NCI-H2171 (cell line): Measurements from ENCODE around the gene CLASRP.

Source experiments
- DNase-seq: peaks from one replicate; lab custom pipeline; 2025; lab: John Stamatoyannopoulos, UW

The CLASRP gene

DNA sequence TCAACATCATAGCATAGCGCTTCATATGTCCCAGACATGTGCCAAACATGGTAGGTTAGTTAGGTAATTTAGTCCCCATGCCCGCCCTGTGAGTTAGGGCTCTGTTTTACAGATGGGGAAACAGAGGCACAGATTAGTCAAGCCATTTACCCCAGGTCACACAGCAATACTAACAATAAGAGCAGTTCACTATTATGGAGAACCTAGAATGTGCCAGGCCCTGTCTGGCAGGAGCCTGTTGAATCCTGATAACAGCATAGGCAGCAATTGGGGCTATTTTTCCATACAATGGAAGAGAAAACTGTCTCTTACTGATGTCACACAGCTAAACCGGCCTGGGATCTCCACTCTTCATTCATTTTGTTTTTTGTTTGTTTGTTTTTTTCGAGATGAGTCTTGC, 47.6 kb downstream of the CLASRP start:
- DNase-seq: no peak

DNA sequence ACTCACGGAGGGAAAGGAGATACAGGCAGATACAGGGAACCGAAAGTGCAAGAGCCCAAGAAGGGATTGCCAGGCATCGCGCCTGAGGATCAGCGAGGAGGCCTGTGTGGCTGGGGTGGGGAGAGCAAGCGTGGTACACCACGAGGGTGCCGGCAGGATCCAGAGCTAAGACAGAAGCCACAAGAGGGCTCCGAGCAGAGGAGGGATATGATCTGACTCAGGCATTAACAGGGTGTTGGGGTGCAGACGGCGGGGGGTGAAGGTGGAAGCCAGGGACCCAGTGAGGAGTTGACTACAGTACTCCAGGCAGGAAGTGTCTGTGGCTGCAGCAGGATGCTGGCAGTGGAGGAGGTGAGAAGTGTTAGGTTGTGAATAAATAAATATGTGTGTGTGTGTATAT, 48.7 kb downstream of the CLASRP start:
- no peak for DNase-seq

DNA sequence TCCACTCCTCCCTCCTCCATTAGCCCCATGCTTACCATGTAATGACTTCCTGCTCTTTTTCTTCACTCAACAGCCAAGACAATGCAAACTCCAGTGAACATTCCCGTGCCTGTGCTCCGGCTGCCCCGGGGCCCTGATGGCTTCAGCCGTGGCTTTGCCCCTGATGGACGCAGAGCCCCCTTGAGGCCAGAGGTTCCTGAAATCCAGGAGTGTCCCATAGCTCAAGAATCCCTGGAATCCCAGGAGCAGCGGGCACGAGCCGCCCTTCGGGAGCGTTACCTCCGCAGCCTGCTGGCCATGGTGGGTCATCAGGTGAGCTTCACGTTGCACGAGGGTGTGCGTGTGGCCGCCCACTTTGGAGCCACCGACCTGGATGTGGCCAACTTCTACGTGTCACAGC, 51.2 kb downstream of the CLASRP start:
- no peak for DNase-seq

DNA sequence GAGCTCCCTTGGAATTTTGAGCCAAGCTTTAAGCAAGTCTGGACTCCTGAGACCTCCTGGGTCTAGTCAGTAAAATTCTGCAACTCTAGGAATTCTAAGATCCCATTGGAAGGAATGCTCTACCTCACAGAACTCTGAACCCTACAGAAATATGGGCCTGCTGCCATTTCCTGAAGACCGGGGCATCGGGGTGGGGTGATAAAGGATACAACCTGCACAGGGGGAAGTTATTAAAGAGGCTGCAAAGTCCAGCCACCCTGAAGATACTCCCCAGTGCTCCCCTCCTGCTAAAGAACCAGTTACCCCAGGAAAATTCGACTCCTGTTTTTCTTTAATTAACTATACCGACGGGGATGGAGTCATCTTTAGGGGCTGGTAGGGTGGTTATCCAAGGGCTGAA, 51.8 kb downstream of the CLASRP start:
- no peak for DNase-seq

DNA sequence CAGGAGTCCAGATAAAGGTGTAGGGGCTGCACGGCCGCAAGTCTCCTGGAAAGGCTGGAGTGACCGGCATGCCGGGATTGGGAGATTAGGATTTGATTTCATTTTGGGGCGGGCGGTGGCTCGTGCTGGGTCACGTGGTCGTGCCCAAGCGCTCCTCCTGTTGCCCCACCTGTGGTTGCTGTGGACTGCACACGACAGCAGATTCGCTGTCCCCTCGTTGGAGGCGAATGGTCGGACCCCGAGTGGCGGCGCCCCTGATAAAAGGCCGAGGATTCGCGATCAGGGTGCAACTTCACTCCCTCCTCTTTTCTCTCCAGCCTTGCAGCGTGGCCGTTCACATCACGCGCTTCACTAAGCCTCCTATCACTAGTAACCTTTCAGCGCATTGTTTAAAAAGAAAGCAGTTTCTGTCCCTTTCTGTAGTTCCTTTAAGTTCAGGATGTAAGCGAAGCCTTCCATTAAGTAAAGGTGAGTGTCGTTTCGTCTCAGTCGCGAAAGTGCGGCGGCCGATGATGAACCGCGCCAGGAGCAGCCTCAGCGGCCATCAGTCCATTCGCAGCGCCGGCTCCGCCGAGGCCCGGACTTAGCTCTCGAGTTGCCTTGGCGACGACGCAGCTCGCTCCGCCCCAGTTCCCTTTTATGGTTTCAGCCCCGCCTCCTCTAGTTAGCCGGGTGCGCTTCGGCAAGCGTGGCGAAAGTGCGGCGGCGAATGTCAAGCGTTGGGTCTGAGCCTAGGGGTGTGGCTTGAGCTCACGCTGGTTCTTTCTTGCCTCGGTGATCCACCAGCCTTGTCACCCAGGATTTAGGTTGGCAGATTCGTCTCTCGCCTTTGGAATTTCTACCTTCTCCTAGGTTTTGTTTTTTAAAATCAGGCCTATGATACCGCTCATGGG, 52.4 kb downstream of the CLASRP start:
- DNase-seq: peak; percentile 99

DNA sequence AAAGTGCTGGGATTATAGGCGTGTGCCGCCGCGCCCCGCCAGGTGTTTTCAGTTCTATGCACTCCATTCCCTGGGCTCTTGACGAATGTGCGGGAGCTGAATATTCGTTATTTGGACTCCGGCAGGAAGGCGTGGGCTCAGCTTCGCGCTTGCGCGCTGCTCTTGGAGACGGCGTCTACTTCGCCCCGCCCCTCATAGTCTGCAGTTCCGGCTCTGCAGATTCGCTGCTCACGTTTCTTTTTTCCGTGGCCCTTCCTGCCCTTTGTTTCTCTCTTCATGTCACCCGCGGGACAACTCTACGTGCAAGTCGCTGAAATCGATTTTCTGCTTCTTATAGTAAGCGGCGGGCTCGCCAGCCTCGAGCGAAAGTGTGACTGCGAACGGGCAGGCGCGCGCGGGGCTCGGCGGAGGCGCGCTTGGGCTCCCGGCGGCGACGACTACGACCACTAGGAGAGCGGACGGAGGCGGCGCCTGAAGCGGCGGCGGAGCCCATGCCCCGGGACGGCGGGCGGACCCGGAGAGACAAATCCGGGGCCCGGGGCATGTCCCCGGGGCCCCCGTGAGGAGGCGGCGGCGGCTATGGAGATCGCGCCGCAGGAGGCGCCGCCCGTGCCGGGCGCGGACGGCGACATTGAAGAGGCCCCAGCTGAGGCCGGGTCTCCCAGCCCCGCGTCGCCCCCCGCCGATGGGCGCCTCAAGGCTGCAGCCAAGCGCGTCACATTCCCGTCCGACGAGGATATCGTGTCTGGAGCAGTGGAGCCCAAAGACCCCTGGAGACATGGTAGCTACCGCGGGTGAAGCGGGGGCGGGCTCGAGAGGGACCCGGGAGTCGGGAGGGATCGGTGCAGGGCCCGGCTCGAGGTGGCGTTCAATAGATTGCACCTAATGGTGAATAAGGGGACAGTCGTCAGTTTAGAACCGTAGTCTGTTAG, 54.2 kb downstream of the CLASRP start, which contains the start of gene PPP1R37:
Gene PPP1R37 (plus strand): TSS at position 433 of the 932 bp plus-strand sequence. CDS start 147 bp downstream, at position 580.
- peak; percentile 97 for DNase-seq

DNA sequence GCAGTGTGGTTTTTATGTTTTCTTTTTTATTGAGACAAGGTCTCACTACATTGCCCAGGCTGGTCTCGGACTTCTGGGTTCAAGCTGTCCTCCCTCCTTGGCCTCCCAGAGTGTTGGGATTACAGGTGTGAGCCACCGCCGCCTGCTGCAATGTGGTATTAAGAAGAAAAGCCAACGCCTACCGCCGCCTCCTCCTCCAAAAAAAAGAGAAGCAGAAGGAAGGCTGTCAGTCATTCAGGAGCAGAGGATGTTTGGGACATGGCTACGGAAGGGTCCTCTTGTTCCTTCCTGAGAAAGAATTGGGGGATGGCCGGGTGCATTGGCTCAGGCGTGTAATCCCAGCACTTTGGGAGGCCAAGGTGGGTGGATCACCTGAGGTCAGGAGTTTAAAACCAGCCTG, 55.3 kb downstream of the CLASRP start:
- no peak for DNase-seq

DNA sequence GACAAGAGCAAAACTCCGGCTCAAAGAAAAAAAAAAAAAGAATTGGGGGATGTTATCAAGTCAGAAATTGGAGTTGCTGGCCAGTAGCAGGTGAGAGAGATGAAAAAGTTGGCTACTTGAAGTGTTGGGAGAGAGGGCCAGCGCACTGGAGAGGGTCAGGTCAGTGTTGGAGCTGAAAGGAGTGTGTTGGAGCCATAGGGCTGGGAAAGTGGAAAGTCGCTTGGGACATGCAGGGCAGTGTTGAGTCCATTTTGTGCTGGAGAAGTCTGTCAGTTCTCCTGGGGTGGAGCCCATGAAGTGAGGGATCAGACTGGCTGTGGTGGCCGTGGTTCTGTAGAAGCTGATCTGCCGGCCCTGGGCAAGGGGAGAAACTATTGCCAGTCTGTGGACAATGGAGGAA, 55.9 kb downstream of the CLASRP start:
- no peak for DNase-seq

DNA sequence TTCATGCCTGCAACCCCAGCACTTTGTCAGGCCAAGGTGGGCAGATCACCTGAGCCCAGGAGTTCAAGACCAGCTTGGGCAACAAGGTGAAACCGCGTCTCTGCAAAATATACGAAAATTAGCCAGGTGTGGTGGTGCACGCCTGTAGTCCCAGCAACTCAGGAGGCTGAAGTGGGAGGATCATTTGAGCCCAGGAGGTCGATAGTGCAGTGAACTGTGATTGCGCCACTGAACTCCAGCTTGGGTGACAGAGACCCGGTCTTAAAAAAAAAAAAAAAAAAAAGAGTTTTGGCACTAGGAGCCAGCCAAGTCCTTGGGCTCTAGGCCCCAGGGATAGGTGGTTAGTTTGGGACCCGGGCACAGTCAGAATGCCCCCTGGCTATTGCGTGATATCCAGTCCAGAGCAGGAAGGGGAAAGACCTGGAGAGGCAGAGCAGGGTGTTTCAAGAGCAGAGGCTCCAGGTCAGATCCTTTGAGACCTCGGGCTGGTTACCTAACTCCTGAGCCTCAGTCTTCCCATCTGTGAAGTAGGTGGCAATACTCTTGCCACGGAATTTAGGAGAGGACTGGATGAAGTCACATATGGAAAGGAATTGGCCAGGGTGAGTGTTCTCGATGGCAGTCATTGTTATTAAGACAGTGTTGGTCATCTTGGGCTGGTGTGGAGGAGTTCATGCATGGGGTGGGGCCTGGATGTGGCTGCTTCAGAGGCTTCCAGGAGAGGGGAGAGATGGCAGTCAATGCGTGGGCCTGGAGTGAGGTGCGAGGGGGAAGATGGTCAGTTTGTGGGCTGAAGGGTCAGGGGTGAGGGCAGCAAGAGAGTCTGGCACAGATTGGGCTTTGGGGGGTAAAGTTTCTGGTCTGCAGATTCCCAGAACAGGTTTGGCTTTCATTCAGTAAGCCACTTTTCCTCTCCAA, 56.9 kb downstream of the CLASRP start:
- DNase-seq: no peak

DNA sequence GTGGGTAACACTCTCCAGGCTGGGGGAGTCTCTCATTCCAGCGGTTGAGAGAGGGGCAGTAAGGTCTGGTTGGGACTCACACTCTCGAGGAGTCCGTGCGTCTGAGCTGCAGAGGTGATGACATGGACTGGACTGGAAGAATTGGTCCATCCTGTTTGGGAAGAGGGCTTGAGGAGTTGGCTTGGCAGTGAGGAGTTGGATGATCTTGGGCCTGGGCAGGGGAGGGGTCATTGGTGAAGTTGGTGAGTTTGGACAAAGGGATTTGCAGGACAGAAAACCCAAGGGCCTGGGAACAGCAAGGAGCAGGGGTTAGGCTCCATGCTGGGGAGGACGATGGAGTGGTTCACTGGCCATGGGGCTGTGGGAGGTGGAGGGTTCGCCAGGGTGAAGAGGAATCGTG, 57.9 kb downstream of the CLASRP start:
- no peak for DNase-seq

DNA sequence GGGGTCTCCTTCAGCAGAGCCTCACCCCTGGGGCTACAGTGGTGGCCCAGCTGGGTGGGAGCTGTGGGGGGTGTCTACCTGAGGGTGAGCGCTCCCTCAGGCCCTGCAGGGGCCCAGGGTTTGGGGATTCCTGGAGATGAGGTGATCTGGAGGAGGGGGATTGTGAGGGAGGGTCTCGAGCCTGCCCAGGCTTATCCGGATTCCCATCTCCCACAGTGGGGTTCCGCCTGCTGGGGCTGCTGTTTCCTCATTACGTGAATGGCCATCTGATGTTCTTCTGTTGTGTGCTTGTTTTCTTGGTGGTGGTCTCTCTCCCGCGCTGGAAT, 58.6 kb downstream of the CLASRP start:
- no peak for DNase-seq

DNA sequence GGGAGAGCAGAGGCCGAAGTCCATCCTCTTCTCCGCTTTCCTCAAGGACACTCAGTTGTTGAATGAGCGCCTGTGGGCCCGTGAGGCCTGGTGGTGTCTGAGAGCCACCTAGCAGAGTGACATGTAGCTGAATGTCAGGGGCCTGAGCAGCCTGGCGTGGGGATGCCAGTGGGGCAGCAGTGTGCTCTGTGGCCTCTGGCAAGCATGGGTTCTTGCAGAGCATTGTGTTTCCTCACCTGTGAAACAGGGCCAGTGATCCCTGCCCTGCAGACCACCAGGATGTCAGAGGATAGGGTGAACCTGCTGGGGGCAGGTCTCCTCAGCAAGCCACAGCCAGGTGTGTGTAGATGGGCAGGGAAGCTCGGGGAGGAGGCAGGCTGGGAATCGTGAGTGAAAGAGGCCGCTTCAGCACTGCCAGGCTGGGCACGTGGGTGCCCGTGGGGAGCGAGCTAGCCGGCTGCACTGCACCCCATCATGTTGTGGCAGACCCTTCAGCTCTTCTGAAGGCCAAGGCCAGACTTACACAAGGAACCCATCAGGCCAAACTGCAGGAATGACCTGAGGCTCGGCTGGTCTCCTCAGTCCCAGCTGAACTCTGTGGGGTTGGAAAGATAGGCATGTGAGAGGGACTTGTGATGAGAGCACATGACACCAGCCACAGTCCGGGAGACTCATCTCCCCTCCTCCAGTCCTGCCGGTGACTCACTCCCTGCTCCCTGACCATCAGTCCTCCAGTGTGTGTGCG, 59.1 kb downstream of the CLASRP start:
- no peak for DNase-seq

DNA sequence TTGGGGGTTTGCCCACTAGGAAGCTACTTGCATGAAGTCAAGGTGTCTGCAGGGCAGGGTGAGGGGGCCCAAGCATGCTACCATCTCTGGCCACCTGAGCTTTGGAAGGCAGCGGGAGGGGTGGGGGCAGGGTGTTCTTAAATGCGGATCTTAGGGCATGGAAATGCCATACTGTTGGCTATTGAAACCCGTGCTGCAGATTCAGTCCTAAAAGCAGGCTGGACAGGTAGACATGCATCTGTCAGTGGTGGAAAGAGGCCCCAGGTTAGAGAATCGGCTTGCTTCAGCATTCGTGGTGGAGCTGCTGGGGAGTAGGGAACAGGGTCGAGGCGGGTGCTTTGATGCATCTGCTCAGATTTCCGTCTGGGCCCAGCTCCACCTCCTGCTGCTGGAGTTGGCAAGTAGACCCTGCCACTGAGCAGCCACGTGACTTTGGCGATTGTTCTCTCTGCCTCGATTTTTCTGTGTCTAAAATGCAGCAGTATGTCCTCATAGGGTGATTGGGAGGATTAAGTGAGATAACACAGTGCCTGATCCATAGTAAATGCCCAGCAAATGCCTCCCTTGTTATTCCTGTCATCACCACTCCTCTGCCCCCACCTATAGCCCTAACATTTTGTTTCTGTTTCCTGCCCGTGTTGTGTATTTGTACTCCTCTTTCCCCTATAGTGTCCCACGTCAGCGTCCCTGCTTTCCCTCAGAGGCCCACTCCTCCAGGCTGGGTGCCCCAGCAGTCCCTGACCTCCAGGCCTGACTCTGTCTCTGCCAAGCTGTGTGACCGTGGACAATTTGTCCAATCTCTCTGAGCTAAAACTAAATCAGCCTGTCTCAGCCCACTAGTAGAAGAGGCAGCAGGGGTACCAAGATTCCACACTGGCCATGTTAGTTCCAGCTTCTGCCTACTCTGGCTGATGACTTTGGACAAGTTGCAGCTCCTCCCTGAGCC, 59.9 kb downstream of the CLASRP start:
- DNase-seq: peak; percentile 46

DNA sequence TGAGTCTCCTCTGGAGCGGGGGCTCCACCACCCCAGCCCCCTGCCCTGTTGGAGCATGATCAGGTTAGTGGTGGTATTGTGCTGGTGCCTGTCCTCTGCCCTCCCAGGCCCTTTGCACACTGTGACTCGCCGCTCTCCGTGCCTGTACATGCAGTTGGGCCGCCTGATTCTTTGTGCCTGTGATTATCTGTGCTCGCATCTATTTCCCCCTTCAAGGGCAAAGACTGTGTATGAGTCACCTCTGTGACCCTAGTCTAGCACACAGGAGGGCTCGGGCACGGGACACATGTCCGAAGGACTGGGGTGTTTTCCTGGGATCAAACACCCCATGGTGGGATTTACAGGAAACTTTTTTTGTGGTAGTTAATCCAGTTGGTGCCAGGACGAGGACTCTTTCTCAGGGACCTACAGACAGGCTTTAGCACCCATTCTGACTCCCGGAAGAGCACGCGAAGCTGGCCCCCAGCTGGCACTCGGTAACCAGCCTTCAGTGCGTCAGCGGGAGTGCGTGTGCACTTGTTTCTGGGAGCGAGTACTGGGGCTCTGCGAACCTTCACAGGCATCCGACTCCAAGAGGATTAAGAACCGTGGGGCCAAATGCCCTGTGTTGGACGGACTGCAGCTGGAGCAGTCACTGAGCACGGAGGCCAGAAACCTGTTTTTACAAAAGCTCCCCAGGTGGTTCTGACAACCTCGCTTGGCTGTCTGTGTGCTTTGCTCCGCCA, 60.8 kb downstream of the CLASRP start:
- no peak for DNase-seq

DNA sequence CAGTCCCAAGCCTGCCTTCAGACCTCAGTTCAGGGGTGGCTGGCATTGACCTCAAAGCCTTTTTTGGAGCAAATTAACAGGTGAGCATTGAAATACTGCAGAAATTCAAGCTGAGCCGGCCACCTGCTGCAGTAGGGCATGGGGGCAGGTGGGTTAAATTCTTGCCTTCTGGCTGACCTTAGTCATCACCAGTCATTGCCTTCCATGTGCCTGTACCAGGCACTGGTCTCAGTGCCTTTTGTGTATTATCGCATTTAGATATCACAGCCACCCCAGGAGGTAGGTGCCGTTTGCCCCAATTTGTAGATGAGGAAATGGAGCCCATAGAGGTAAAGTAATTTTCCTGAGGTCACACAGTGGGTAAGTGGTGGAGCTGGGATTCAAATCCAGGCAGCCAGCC, 61.4 kb downstream of the CLASRP start:
- DNase-seq: no peak

DNA sequence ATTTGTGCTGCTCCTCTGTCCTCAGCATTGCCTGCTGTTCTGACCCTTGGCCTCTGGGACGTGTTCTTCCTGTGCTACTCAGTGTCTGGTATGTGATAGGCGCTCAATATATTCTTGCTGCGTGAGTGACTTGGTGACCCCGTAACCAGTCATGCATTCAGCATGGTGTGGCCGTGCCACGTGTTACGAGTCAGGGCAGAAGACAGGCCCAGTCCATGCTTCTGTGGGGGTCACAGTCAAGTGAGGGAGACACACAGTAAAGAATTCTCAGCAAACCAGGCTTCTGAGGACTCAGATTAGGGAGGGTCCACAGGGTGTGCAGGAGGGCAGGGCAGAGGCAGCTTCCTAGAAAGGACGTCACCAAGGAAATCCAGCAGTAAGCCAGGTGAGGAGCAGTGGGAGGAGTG, 62.0 kb downstream of the CLASRP start:
- no peak for DNase-seq

DNA sequence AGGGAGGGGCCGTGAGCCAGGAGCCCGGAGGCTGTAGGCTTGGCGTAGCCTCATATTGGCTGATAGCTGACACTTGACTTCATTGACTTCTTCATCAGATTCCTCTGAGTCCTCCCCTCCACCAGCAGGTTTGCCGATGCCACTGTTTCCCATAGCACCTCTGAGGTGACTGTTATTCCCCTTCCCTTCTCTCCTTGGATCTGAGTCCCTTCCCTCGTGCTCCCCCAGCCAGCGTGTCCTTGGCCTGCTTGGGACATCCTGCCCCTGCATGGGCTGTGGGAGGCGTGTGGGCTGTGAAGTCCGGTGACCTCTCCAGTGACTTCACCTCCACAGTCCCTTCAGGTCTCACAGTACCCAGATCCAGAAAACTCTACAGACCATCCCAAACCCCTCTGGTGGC, 63.0 kb downstream of the CLASRP start:
- no peak for DNase-seq

DNA sequence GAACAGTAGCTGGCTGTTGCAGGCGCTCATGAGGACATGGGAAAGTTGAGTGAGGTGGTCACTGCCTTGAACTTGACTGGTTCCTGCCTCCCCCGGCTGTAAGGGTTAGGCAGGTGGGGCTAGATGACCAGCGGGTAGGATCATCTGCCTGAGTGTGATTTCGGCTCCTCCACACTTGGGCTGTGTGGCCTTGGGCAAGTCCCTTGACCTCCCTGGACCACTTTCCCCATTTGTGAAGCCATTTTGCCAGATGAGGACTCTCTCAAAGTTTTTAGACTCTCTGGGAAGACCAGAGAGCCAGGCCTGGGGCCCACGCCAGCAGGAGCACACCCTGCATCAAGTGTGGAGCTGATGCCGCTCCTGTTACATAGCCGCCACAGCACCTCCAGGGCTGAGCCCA, 63.6 kb downstream of the CLASRP start:
- no peak for DNase-seq

DNA sequence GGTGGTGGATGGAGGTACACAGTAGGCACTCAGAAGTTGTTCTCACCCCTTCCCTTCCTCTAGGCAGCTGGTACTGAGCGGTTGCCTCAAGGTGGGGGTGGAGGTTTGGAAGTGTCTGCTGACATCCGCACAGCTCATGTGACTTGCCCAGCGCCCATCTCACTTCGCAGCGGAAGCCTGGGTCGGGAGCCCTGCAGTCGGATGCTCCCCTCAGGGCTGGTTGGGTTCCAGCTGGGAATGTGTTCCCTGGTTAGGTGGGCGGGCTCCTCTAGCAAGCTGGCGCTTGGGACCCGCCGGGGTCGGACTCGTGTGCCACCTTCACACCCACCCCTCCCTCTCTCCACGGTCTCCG, 64.3 kb downstream of the CLASRP start:
- DNase-seq: peak; percentile 76
